ENCODE data around the gene INSRR. TPM values are rescaled to one million over a fixed set of nuclear protein-coding genes. Genes with fewer than 3 reads are reported as not detected.

Gene INSRR
- total and polyA plus RNA-seq, 2 of the 8 experiments (the other 6 are each of a cell fraction or from before 2014, with no cell fraction given): 0.02 TPM; not detected in 1

GRCh38 chr1:156847591-156848460 is 11.1 kb downstream of the INSRR start:
- H3K79me2 ChIP-seq (ENCODE audit: control insufficient read depth in 1 of 2, insufficient read depth in 2 of 2, low read length in 2 of 2): no peaks in the 10 kb centered on the region
- H2BK5ac ChIP-seq (ENCODE audit: low read depth, low read length): no peak overlapping the region
- H4K91ac ChIP-seq (replicated peaks; ENCODE audit: insufficient read length, low read length): no peak overlapping the region
- peaks cover 7 to 19% of the 10 kb centered on the region in 2 experiments for H4K20me1 ChIP-seq (replicated peaks in 1 of 2; ENCODE audit: control insufficient read depth in 1 of 2, insufficient read depth in 2 of 2, low read length in 2 of 2)
- no peak for TF ChIP-seq CBX8 (IDR thresholded peaks at IDR 0.05; ENCODE audit: borderline replicate concordance, low read depth, low read length)
- peak; percentile 59 for TF ChIP-seq TAF7 (optimal IDR thresholded peaks at IDR 0.05; ENCODE audit: borderline replicate concordance, low read depth, low read length)
- no peak overlapping the region for H2BK20ac ChIP-seq (ENCODE audit: low read length)
- no peak overlapping the region for H2AFZ ChIP-seq (ENCODE audit: low read length)
- H4K5ac ChIP-seq (ENCODE audit: insufficient read length, low read depth, low read length): no peak overlapping the region
- peak overlapping the region; percentile 87 to 94 for H3K4me2 ChIP-seq (ENCODE audit: insufficient read depth in 1 of 2, low read depth in 2 of 2, low read length in 2 of 2)
- H3K27ac ChIP-seq (ENCODE audit: low read depth, low read length): no peak overlapping the region
- FAIRE-seq: no peak
- no peaks in the 10 kb centered on the region for H3K36me3 ChIP-seq (ENCODE audit: control insufficient read depth in 2 of 4, insufficient read depth in 4 of 4, low read length in 3 of 4)
- peaks cover 12% of the 10 kb centered on the region for H3K23me2 ChIP-seq (ENCODE audit: low read depth, low read length)
- no peak overlapping the region for H3K4ac ChIP-seq (replicated peaks; ENCODE audit: insufficient read length, low read depth, low read length)
- no peak overlapping the region for H2BK12ac ChIP-seq (ENCODE audit: low read depth, low read length)
- H2BK120ac ChIP-seq (replicated peaks; ENCODE audit: low read depth, low read length): no peak overlapping the region
- no peaks in the 10 kb centered on the region for H3K79me1 ChIP-seq (ENCODE audit: low read depth, low read length)
- POLR2A ChIA-PET (ENCODE audit: partially characterized antibody): interaction anchor here (0.9 to 1.5 kb wide), 6 partner anchors 9 to 68 kb away, joined by 3 to 6 read pairs (median 4); partner anchors contain the start of gene NTRK1
- no peak overlapping the region for H3K9ac ChIP-seq (replicated peaks in 1 of 4; ENCODE audit: extremely low read depth in 1 of 4, low read depth in 3 of 4, low read length in 3 of 4)
- H3K14ac ChIP-seq (ENCODE audit: insufficient read length): no peak overlapping the region
- H3K27me3 ChIP-seq (replicated peaks in 1 of 4; ENCODE audit: control insufficient read depth in 3 of 4, extremely low read depth in 1 of 4, insufficient read depth in 3 of 4, low read length in 3 of 4): peaks cover 68 to 97% (median 76%) of the 10 kb centered on the region in 4 experiments
- 0 out of 2 replicates have a peak overlapping the region, but pooled peaks have one; percentile 29 for H2BK15ac ChIP-seq (ENCODE audit: low read length)
- DNase-seq (ENCODE audit: low read depth in 1 of 2, low spot score in 2 of 2): no peak
- CTCF ChIA-PET (ENCODE audit: partially characterized antibody): interaction anchor here (0.5 to 25.2 kb wide), 16 partner anchors 8 to 159 kb away, joined by 3 to 719 read pairs (median 5); partner anchors contain the start of genes INSRR, NTRK1 and PEAR1
- peak overlapping the region in 1 of 4 experiments; percentile 59; a peak in 2 of 8 replicates for H3K4me3 ChIP-seq (ENCODE audit: extremely low read depth in 1 of 4, insufficient read depth in 2 of 4, low read depth in 3 of 4, low read length in 4 of 4)
- no peak overlapping the region for H4K8ac ChIP-seq (ENCODE audit: extremely low read depth, insufficient read depth, low read length)
- no peaks in the 10 kb centered on the region for H3K9me3 ChIP-seq (ENCODE audit: insufficient read depth in 2 of 2, low read depth in 1 of 2, low read length in 1 of 2)
- H3K56ac ChIP-seq (replicated peaks; ENCODE audit: insufficient read length, low read depth, low read length): no peak overlapping the region
- H2AK5ac ChIP-seq (ENCODE audit: low read depth, low read length): no peak overlapping the region
- H3K4me1 ChIP-seq (replicated peaks in 1 of 4; ENCODE audit: control insufficient read depth in 3 of 4, insufficient read depth in 4 of 4, low read length in 3 of 4): peaks cover 0 to 25% (median 11%) of the 10 kb centered on the region in 4 experiments; a peak in 5 of 7 replicates
- H3K23ac ChIP-seq (ENCODE audit: insufficient read length): no peak overlapping the region
- 65% methylated on average over 7 of the region's 7 CpGs; no CpG with 5 or more reads in 1 of the 2 experiments for WGBS, 2 experiments (ENCODE audit: extremely low coverage in 1 of 2, insufficient coverage in 1 of 2, insufficient read length in 1 of 2, insufficient replicate concordance in 2 of 2, low coverage in 1 of 2, low lambda C conversion rate in 2 of 2, missing lambda C conversion rate in 1 of 2)
- no peak overlapping the region for H3K18ac ChIP-seq (ENCODE audit: extremely low read depth, low read length)
